ENCODE measurements around the gene SPAG8.

SPAG8 gene

DNA sequence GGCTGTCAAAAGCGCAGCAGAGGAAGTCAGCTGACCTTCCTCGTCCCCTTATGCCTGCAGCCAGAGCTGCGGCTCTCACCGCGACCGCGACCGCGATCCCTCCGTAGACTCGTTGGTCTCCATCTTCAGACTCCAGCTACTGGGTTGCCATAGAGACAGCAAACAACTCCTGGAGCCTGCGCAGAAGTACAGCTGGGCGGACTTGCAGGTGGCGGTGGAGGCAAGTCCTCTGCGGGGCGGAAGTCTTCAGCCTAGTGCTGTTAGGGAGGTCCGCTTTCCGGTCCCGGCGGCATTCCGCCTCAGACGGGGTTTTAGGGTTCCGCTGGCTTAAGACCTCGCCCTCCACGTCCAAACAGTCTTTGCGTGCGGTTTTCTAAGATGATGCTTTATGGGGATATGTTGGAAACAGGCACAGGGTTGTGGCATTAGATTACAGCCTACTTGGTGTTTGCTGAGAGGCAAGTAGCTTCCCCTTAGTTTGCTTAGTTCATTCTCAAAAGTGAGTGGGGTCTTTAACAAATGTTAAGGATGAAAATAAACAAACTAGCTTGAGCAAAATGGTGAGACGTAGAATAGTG lies at the start of gene SPAG8:
SPAG8 (minus strand) TSS at position 238 of the 578 bp plus-strand sequence; CDS start at position 123, 115 bp downstream.
- Histone ChIP-seq H3K27ac (peak within 1 kb of the TSS in 20 of 21 experiments; percentile 13 to 85 (median 60)), H3K4me3 (peak within 1 kb of the TSS; percentile 24 to 46 (median 28))

GRCh38 chr9:35861161-35861897 lies 49.3 kb upstream of the SPAG8 start:
- Histone ChIP-seq H3K27ac (no peak overlapping the region), H3K4me3 (no peak overlapping the region)

GRCh38 chr9:35859990-35860339 lies 47.9 kb upstream of the SPAG8 start:
- Histone ChIP-seq H3K4me3 (no peak overlapping the region), H3K27ac (no peak overlapping the region)

- Histone ChIP-seq H3K27ac (no peak overlapping the region), H3K4me3 (no peak overlapping the region)
These were observed 47.4 kb upstream of the SPAG8 start for GRCh38 chr9:35859310-35859989.

DNA sequence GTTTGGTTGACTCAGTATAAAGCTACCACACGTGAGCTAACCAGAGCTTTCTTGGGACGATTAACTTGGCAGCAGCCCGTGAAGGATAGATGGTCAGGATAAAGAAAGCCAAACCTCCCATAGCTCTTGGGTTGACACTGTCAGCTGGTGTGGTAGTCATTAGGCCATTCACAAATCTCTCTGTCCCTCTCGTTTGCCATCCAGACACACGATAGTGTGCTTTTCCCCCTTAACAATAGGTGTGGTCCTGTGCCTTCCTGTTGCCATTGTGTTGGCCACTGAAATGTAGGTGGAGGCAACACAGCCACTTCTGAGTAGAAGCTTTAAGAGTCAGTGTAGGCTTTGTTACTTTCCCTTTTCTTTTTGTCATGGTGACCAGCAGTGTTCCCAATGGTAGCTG lies 46.4 kb upstream of the SPAG8 start:
- no peak overlapping the region for H3K4me3 ChIP-seq
- no peak overlapping the region for H3K27ac ChIP-seq

- Histone ChIP-seq H3K27ac (no peak overlapping the region), H3K4me3 (no peak overlapping the region)
These were observed 44.8 kb upstream of the SPAG8 start for GRCh38 chr9:35856882-35857281.

GRCh38 chr9:35856206-35856605 lies 44.1 kb upstream of the SPAG8 start:
- Histone ChIP-seq H3K4me3 (no peak overlapping the region), H3K27ac (no peak overlapping the region)

- Histone ChIP-seq H3K4me3 (no peak overlapping the region), H3K27ac (no peak overlapping the region)
These were observed 42.2 kb upstream of the SPAG8 start for GRCh38 chr9:35854091-35854762.

GRCh38 chr9:35852876-35853865 lies 41.1 kb upstream of the SPAG8 start:
- Histone ChIP-seq H3K27ac (no peak overlapping the region), H3K4me3 (no peak overlapping the region)

GRCh38 chr9:35852267-35852815 lies 40.3 kb upstream of the SPAG8 start:
- Histone ChIP-seq H3K27ac (no peak overlapping the region), H3K4me3 (no peak overlapping the region)

DNA sequence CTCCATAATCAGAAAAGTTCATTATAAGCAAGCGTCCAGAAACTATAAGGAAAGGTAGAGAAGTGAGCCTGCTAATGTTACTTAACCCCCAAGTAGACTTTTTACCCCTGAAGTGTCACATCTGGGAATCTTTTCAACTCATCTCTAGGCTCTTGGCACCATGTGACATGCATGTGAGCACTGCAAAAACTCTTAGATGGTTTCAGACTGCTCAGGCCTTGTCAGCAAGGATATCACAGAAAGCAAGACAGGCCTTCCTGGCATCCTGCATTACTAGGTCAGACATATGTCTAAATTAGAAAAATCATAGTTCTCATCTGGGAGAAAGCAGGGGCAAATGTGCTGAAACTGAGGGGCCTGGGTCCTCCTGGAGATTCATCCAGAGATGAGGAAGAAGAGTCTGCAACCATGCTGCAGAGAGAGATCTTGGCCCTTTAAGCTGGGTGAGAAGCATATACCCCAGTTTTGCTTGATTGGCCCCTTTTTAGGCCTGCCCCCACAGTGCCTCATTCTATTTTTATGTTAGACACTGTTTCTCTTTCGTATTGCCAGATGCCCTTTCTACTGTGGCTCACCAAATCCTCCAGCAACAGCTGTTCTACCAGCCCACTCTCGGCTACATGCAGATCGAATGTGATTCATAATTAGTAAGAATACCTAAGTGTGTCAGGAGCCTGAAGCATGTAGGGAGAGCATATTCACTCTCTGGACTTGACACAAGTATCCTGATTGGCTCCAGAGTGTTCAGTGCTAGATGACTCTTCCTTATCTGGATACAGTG lies 35.9 kb upstream of the SPAG8 start:
- no peak overlapping the region for H3K4me3 ChIP-seq
- H3K27ac ChIP-seq, result peak overlapping the region in 7 of 21 experiments; percentile 16 to 67 (median 37)

DNA sequence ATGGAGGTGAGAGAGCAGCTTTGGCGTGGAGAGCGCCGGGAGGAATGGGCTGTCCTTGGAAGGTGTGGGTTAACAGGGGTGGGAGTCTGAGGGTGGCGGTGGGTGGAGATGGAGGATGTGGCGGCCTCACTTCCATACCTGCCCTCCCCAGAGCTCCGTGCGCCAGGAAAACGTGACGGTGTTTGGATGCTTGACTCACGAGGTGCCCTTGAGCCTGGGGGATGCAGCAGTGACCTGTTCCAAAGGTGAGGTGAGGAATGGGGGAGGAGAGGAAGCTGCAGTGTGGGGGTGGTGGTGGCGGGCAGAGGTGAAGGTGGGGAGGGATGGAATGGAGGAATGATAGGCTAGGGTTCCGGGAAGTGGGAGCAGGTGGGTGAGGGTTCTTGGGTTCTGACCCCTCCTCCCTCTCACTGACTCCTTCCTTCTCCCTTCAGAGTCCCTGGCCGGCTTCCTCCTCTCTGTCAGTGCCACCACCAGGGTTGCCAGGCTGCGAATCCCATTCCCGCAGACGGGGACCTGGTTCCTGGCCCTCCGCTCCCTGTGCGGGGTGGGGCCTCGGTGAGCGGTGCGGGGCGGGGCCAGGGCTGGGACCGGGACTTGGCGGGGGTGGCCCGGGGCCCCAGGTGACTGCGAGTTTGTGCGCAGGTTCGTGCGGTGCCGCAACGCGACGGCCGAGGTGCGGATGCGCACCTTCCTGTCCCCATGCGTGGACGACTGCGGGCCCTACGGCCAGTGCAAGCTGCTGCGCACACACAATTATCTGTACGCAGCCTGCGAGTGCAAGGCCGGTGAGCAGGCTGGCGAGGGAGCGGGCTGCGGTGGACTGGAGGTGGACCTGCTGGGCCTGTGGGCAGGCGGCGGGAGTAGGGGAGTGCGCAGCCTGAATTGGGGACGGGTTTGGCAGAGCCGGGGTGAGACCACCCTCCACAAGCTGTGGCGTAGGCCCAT lies 34.0 kb upstream of the SPAG8 start:
- H3K27ac ChIP-seq, result peak overlapping the region in 11 of 21 experiments; percentile 17 to 71 (median 43)
- H3K4me3 ChIP-seq, result no peak overlapping the region

GRCh38 chr9:35844628-35845270 lies 32.7 kb upstream of the SPAG8 start:
- H3K4me3 ChIP-seq, result no peak overlapping the region
- peak overlapping the region in 8 of 21 experiments; percentile 3 to 66 (median 54) for H3K27ac ChIP-seq

- no peak overlapping the region for H3K4me3 ChIP-seq
- peak overlapping the region in 1 of 21 experiments; percentile 8 for H3K27ac ChIP-seq
These were observed 30.7 kb upstream of the SPAG8 start for GRCh38 chr9:35842795-35843194.

GRCh38 chr9:35842020-35842745 lies 30.1 kb upstream of the SPAG8 start:
- peak overlapping the region in 1 of 21 experiments; percentile 8 for H3K27ac ChIP-seq
- H3K4me3 ChIP-seq, result no peak overlapping the region

DNA sequence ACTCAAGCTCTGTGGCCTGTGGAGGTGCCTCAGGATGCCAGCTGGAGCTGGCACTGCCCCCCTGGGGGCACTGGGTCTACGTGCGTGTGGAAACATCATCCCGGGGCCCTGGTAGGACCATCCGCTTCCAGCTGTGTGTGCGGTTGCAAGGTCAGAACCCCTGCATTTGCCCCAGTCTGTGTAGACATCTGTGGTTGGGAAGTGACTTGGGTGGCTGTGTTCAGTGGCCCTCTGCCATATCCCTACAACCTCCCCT lies 29.5 kb upstream of the SPAG8 start:
- Histone ChIP-seq H3K27ac (no peak overlapping the region), H3K4me3 (no peak overlapping the region)
